ENCODE data around the gene KIF18B.

DNA sequence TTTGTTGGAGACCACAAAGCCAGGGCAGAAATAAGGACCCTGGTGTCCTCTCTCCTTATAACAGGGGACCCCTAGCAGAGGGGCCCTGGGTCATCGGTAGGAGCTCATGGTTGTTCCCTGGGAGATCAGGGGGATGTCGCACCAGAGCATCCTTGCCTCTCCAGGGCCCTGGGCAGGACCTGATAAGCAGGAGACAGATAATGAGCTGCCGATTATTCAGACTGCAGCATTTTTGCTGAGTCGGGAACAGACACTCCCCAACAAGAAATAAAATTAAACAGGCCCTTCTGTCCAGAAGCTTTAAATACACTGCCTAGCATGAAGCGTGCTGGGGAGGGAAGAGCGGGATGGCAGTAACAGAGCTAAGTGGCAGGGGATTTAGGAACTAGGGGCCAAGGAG is 16.9 kb downstream of the KIF18B start:
- TF ChIP-seq E4F1 (IDR thresholded peaks at IDR 0.05; ENCODE audit: borderline replicate concordance, partially characterized antibody), result no peak
- no peak for TF ChIP-seq POLR2AphosphoS5 (IDR thresholded peaks at IDR 0.05; ENCODE audit: low read length)
- TF ChIP-seq SUPT20H (IDR thresholded peaks at IDR 0.05; ENCODE audit: borderline replicate concordance, control insufficient read depth, low read depth, low read length), result no peak
- TF ChIP-seq, protein P1, sequence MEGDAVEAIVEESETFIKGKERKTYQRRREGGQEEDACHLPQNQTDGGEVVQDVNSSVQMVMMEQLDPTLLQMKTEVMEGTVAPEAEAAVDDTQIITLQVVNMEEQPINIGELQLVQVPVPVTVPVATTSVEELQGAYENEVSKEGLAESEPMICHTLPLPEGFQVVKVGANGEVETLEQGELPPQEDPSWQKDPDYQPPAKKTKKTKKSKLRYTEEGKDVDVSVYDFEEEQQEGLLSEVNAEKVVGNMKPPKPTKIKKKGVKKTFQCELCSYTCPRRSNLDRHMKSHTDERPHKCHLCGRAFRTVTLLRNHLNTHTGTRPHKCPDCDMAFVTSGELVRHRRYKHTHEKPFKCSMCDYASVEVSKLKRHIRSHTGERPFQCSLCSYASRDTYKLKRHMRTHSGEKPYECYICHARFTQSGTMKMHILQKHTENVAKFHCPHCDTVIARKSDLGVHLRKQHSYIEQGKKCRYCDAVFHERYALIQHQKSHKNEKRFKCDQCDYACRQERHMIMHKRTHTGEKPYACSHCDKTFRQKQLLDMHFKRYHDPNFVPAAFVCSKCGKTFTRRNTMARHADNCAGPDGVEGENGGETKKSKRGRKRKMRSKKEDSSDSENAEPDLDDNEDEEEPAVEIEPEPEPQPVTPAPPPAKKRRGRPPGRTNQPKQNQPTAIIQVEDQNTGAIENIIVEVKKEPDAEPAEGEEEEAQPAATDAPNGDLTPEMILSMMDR (IDR thresholded peaks at IDR 0.05 in 2 of 3, conservative IDR thresholded peaks at IDR 0.05 in 1 of 3; ENCODE audit: control insufficient read depth in 2 of 3, extremely low read depth in 1 of 3, insufficient read depth in 1 of 3, low read depth in 3 of 3, low read length in 3 of 3), result no peak
- TF ChIP-seq GABPA (IDR thresholded peaks at IDR 0.05; ENCODE audit: low read depth), result no peak
- TF ChIP-seq, protein P2, sequence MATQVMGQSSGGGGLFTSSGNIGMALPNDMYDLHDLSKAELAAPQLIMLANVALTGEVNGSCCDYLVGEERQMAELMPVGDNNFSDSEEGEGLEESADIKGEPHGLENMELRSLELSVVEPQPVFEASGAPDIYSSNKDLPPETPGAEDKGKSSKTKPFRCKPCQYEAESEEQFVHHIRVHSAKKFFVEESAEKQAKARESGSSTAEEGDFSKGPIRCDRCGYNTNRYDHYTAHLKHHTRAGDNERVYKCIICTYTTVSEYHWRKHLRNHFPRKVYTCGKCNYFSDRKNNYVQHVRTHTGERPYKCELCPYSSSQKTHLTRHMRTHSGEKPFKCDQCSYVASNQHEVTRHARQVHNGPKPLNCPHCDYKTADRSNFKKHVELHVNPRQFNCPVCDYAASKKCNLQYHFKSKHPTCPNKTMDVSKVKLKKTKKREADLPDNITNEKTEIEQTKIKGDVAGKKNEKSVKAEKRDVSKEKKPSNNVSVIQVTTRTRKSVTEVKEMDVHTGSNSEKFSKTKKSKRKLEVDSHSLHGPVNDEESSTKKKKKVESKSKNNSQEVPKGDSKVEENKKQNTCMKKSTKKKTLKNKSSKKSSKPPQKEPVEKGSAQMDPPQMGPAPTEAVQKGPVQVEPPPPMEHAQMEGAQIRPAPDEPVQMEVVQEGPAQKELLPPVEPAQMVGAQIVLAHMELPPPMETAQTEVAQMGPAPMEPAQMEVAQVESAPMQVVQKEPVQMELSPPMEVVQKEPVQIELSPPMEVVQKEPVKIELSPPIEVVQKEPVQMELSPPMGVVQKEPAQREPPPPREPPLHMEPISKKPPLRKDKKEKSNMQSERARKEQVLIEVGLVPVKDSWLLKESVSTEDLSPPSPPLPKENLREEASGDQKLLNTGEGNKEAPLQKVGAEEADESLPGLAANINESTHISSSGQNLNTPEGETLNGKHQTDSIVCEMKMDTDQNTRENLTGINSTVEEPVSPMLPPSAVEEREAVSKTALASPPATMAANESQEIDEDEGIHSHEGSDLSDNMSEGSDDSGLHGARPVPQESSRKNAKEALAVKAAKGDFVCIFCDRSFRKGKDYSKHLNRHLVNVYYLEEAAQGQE (IDR thresholded peaks at IDR 0.05; ENCODE audit: low read depth, low read length), result no peak
- TF ChIP-seq SREBF1 (IDR thresholded peaks at IDR 0.05; ENCODE audit: low read length), result no peak
- TF ChIP-seq IRF4 (IDR thresholded peaks at IDR 0.05; ENCODE audit: low read depth, low read length), result no peak
- no peak for TF ChIP-seq LARP7 (IDR thresholded peaks at IDR 0.05)
- TF ChIP-seq RAD21 (IDR thresholded peaks at IDR 0.05; ENCODE audit: insufficient read depth, low read depth, low read length), result no peak

All from GM12878 (cell line).